ENCODE data around the gene BEGAIN. TPM values are rescaled to one million over a fixed set of nuclear protein-coding genes. Genes with fewer than 3 reads are reported as not detected.

BEGAIN gene
- total and polyA plus RNA-seq, 9 of the 15 experiments (the other 6 are each of a cell fraction or from before 2014, with no cell fraction given): 0.07 to 0.68 (median 0.55) TPM; not detected in 3

- Histone ChIP-seq H3K4me1 (replicated peaks in 1 of 2; ENCODE audit: control insufficient read depth in 2 of 2, insufficient read depth in 2 of 2, low read length in 2 of 2) (peaks cover 3 to 19% of the 10 kb centered on the region in 2 experiments; a peak in 3 of 5 replicates), H4K20me1 (replicated peaks; ENCODE audit: control insufficient read depth, insufficient read depth, low read length) (0 out of 2 replicates have a peak, but pooled peaks cover 10% of the 10 kb centered on the region), H3K36me3 (ENCODE audit: control insufficient read depth, insufficient read depth, low read length) (no peaks in the 10 kb centered on the region), H3K9me1 (ENCODE audit: control insufficient read depth, insufficient read depth, low read length) (no peaks in the 10 kb centered on the region), H2AFZ (ENCODE audit: low read depth, low read length) (no peak overlapping the region), H3K9me3 (replicated peaks; ENCODE audit: control insufficient read depth, insufficient read depth, low read depth, low read length) (no peaks in the 10 kb centered on the region), H3K4me3 (no peak overlapping the region), H3K27ac (ENCODE audit: extremely low read depth, low read depth, low read length) (no peak overlapping the region), H3K79me2 (ENCODE audit: control insufficient read depth, insufficient read depth, low read length) (no peaks in the 10 kb centered on the region), H3K9ac (ENCODE audit: insufficient read depth in 1 of 2, low read depth in 2 of 2, low read length in 2 of 2) (no peak overlapping the region), H3K27me3 (ENCODE audit: control insufficient read depth in 2 of 2, insufficient read depth in 2 of 2, low read length in 2 of 2) (peaks cover 3 to 47% of the 10 kb centered on the region in 2 experiments; a peak in 4 of 5 replicates), H3K4me2 (ENCODE audit: insufficient read depth, low read length) (no peak overlapping the region)
- no peak for FAIRE-seq
- BruUV-seq (replicated peaks): no TSS peak
- no peak for ATAC-seq
- intact Hi-C loops (cut with micrococcal nuclease): no loop called here
- CTCF ChIA-PET (ENCODE audit: low intra/inter-chr PET ratio): no interaction called here
- in situ Hi-C loops (cut with MboI): no loop called here
- TF ChIP-seq SLC30A9 (CRISPR knock-in tag; IDR thresholded peaks at IDR 0.05) (no peak), SMAD3 (CRISPR knock-in tag; conservative IDR thresholded peaks at IDR 0.05) (no peak), HNRNPK (IDR thresholded peaks at IDR 0.05; ENCODE audit: low read depth, low read length, poor library complexity, severe bottlenecking) (no peak), SMARCA4 (IDR thresholded peaks at IDR 0.05) (no peak), STAT5B (CRISPR knock-in tag; IDR thresholded peaks at IDR 0.05) (no peak), MTA1 (IDR thresholded peaks at IDR 0.05; ENCODE audit: borderline replicate concordance) (no peak), ZNF146 (CRISPR knock-in tag; IDR thresholded peaks at IDR 0.05; ENCODE audit: unreplicated experiment) (no peak), IFI16 (CRISPR knock-in tag; IDR thresholded peaks at IDR 0.05) (no peak), NCOA6 (IDR thresholded peaks at IDR 0.05) (no peak), GABPA (tag; conservative IDR thresholded peaks at IDR 0.05; ENCODE audit: low read depth) (no peak)
- no peak for DNase-seq (ENCODE audit: extremely low read depth in 1 of 4, low spot score in 3 of 4)
- 54% methylated on average over 10 of the region's 23 CpGs for WGBS (ENCODE audit: insufficient coverage, low coverage, missing lambda C conversion rate)
- POLR2A ChIA-PET: interaction anchor here (1.2 kb wide), 1 partner anchor 9 kb away, joined by 7 read pairs; no protein-coding TSS in a partner anchor
These were observed 1.6 kb downstream of the BEGAIN start for GRCh38 chr14:100585448-100586152.

All from K562 (cell line).